Measurements from ENCODE around the gene PDE3A.

The PDE3A gene

GRCh38 chr12:20455001-20455706 is 86.8 kb downstream of the PDE3A start:
- no peak for DNase-seq (ENCODE audit: low read depth, low spot score)

GRCh38 chr12:20457582-20457981 is 89.2 kb downstream of the PDE3A start:
- no peak for DNase-seq (ENCODE audit: low read depth, low spot score)

DNA sequence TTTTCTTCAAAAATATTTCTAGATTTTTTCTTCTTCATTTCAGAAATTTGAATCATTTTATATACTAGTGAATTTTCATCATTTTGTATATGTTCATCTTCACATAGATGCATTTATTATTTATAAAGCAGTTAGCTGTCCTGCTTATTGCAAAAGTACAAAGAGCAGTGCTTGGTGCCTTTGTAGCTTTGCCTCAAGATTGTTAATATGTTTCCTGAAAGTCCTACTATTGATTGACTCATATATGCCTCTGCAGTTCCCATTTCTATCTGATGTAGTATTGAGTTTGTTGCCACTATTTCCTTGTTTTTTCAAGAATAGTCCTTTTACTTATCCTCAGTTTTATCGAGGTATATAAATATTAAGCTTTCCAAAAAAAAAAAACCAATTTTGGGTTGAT is 89.7 kb downstream of the PDE3A start:
- no peak for DNase-seq (ENCODE audit: low read depth, low spot score)

GRCh38 chr12:20459920-20460319 is 91.6 kb downstream of the PDE3A start:
- DNase-seq (ENCODE audit: low read depth, low spot score), result no peak

- DNase-seq (ENCODE audit: low read depth, low spot score), result no peak
Observed at GRCh38 chr12:20460956-20461355, 92.6 kb downstream of the PDE3A start.

DNA sequence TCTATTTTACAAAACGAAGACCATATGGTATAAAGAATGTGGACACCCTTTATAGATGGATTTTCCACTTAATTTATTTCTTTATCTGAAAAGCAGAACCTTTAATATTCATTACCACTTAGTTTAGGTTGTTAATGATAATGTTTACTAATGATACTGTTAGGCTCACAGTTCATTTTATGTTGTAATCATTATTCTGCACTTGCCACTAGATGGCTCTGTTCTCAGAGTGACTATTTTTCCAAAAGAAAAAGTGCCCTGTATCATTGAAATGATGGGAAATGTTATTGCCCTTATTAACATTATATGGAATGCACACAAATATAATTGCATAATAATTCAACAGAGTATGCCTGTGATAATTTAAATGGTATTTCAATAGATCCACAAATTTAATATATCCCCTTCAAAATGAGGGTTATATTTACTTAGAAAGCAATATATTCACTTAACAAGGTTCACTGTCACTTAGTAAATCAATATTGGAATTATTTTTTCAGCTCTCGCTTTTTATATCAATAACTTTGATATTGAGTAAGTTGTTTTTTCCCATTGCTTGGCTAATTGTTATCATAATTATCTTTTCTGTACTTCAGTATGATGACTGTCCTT is 95.7 kb downstream of the PDE3A start:
- DNase-seq (ENCODE audit: low read depth, low spot score), result no peak

GRCh38 chr12:20469300-20469699 is 101.0 kb downstream of the PDE3A start:
- no peak for DNase-seq (ENCODE audit: low read depth, low spot score)

DNA sequence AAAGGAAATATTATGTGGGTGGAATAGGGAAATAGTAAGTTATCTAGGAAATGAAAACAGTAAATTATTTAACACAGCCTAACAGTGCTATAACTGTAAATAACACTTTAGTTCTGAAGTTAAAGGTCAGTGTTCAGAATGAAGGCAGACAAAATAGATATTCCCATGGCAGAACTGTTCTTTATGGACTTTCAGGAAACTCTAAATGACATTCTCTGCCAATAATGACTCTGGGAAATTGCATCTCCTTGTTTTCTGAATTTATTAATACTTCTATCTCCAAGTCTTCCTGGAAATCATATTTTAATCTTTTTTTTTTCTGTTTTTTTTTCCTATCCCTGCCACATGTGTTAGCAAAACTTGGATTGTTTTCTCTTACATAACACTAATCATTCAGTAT is 101.4 kb downstream of the PDE3A start:
- DNase-seq (ENCODE audit: low read depth, low spot score), result no peak

GRCh38 chr12:20472102-20472782 is 103.9 kb downstream of the PDE3A start:
- no peak for DNase-seq (ENCODE audit: low read depth, low spot score)

DNA sequence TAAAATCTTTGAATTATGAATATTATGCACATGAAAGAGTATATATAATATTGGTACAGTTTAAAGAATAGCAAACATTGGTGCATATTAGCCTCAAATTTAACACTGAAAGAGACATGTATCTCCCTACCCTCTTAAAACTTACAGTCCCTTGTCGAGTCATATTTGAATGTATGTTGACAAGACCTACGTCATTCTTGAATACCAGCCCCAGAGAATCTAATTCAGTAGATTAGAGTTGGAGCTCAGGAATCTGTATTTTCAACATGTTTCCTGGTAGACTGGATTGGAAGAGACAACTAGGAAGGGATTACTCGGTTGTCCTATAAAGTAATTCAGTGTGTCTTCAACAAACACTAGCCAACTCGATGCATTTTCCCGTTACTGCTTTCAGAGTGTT is 104.8 kb downstream of the PDE3A start:
- DNase-seq (ENCODE audit: low read depth, low spot score), result no peak

DNA sequence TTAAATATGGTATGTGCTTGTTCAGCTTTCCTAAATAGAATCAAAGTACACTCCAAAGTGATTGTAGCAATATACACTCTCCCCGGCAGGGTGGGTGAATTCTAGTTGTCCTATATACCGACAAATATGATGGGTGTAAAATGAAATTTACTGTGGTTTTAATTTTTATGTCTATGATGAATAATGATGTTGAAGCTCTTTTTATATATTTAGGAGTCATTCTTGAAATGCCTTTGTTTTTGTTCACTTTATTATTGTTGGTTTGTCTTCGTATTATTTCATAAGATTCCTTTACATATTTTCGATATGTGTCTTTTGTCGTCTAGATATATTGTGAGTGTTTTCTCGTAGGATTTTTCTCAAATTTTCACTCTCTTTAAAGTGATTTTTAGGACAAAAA is 105.7 kb downstream of the PDE3A start:
- DNase-seq (ENCODE audit: low read depth, low spot score), result no peak

DNA sequence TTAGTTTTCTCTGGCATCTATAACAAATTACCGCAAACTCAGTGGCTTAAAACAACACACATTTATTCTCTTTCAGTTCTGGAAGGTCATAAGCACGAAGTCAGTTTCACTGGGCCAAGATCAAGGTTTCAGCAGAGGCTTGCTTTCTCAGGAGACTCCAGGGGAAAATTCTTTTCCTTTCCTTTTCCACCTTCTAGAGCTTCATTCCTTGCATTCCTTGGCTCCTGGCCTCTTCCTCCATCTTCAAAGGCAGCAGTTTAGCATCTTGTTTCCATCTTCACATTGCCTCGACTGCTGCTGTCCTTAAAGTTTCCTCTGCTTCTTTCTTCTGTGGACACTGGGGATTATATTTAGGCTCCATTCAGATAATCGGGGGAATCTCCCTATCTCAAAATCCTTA is 106.1 kb downstream of the PDE3A start:
- no peak for DNase-seq (ENCODE audit: low read depth, low spot score)

GRCh38 chr12:20475542-20475941 is 107.2 kb downstream of the PDE3A start:
- DNase-seq (ENCODE audit: low read depth, low spot score), result no peak

DNA sequence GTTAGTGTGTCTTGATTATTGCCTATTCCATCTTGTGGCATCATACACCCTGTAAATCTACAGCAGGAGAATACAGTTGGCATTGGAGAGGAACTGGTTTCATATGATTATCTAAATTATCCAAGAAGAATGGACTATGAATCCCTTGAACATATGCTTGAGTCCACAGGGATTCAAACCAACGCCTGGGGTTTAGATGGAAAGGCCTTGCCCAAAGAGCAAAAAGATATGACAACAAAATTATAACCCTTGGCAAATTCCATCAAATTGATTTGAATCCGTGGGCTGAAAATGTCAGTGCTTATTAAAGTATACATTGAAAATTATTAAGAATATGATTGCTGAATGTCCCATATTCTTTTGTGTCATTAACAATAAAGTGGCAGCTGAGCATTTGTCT is 108.2 kb downstream of the PDE3A start:
- DNase-seq (ENCODE audit: low read depth, low spot score), result no peak

GRCh38 chr12:20477255-20477654 is 108.9 kb downstream of the PDE3A start:
- no peak for DNase-seq (ENCODE audit: low read depth, low spot score)

GRCh38 chr12:20477672-20478071 is 109.3 kb downstream of the PDE3A start:
- DNase-seq (ENCODE audit: low read depth, low spot score), result no peak

DNA sequence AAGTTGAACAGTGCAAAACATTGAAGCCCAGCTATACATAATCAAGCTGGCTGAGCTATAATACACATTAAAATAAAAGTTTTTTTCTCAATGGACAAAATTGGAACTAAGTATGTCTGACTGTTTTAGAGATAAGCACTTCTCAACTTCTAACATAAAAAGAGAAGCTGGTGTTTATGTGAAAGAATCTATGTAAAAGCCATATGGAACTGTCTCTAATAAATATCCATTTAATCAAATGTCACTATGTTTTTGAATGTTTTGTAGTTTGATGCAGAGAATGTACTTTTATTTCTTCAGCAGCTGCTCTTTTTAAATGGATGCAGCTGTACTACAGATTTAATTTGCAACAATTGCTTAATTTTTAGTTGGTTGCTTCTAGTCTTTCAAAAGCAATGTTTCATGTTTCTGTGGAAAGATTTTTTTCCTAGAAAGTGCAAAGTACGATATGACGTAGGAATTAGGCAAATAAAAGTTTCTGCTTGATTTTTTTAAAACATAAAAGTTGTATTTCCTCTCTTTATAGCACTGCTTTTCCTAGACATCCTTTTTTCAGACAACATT is 114.2 kb downstream of the PDE3A start:
- DNase-seq (ENCODE audit: low read depth, low spot score), result no peak

GRCh38 chr12:20483776-20484175 is 115.4 kb downstream of the PDE3A start:
- DNase-seq (ENCODE audit: low read depth, low spot score), result no peak

GRCh38 chr12:20486233-20486632 is 117.9 kb downstream of the PDE3A start:
- DNase-seq (ENCODE audit: low read depth, low spot score), result no peak

GRCh38 chr12:20487519-20487918 is 119.2 kb downstream of the PDE3A start:
- DNase-seq (ENCODE audit: low read depth, low spot score), result no peak

- no peak for DNase-seq (ENCODE audit: low read depth, low spot score)
Observed at GRCh38 chr12:20489645-20490044, 121.3 kb downstream of the PDE3A start.

DNA sequence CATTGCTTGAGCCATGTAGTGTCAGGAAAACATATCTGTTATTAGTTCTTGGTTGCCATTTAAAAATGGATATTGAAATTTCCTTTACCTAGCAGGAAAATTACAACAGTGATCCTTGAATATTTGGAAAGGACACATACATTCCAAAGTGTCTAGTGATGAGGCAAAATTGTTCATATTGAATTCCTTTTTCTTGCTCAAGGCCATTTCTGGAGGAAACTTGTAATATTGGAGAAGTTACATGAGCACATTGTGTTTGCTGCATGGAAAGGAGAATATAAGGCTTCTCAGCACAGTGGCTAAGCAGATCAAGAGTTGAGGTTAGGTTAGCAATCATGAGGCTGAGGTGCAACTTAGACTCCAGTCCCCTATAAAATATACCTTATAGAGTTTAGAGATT is 121.9 kb downstream of the PDE3A start:
- no peak for DNase-seq (ENCODE audit: low read depth, low spot score)

GRCh38 chr12:20491290-20491689 is 123.0 kb downstream of the PDE3A start:
- no peak for DNase-seq (ENCODE audit: low read depth, low spot score)
